ENCODE results near the gene NFIA.

The NFIA gene

GRCh38 chr1:61182049-61182448, 99.7 kb downstream of the NFIA start:
- DNase-seq (ENCODE audit: low read depth, low spot score), result no peak

GRCh38 chr1:61182480-61182879, 100.1 kb downstream of the NFIA start:
- no peak for DNase-seq (ENCODE audit: low read depth, low spot score)

GRCh38 chr1:61183471-61184039, 101.2 kb downstream of the NFIA start:
- no peak for DNase-seq (ENCODE audit: low read depth, low spot score)

DNA sequence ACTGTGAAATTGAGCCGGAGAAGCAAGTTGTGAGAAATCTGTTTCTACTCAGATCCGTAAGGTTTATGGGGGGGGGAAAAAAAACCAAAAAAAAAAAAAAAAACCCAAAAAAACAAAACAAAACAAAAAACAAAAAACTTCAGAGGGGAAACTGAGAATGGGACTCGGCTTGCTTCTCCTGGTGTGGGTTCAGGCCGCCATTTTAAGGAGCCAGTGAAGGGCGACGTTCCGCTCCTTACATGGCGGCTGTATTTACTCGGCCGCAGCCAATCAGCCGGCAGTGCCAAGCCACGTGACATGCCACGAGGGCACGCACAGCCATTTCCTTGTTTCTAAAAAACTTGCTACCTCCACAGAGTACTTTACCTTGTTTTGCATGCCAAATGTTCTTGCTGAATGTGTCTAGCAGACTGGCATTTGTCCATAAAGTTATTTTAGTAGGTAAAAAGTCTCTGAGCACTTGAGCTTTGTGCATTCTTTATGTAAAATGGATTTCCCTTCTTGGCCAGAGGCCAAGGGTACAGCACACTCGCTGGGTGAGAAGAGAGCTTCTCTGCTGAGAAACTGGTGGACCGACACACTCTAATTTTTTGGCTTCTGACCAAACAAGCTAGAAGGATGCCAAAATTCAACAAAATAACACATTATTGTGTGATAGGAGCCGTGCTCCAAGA, 101.8 kb downstream of the NFIA start:
- DNase-seq (ENCODE audit: low read depth, low spot score), result no peak

DNA sequence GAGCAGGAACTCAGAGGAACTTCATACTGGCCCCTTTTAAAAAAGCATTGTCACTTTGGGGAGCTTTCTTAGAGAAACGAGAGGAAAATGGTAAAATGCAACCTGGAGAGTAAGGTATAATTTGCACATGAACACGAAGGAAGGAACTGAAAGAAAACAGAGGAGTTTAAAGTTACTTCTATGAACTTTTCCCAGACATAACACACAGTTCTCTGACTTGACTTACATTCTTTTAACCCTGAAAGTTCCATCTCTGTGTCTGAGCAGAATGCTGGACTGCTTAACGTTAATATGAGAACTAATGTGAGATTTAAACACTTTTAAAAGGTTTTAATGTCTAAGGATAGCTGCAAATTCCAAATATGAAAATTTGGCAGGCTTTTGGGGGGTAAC, 102.3 kb downstream of the NFIA start:
- DNase-seq (ENCODE audit: low read depth, low spot score), result no peak

DNA sequence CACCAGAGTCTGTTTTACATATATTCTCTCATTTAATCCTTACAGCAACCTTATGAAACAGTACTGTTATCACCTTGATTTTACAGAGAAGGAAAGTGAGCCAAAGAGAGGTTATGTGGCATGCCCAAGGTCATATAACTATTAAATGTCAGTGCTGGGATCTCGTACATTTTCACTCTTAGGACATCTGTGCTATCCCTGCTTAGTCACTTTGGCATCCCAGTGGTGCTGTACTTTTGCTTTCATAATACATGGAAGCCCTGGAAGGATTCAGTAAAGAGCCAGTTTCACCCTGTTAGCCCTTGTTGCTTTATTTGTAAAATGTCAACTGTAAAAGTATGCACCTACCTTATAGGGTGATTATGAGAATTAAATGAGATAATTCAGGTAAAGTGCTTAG, 104.4 kb downstream of the NFIA start:
- DNase-seq (ENCODE audit: low read depth, low spot score), result no peak

- DNase-seq (ENCODE audit: low read depth, low spot score), result no peak
Observed at GRCh38 chr1:61187352-61188086, 105.2 kb downstream of the NFIA start.

DNA sequence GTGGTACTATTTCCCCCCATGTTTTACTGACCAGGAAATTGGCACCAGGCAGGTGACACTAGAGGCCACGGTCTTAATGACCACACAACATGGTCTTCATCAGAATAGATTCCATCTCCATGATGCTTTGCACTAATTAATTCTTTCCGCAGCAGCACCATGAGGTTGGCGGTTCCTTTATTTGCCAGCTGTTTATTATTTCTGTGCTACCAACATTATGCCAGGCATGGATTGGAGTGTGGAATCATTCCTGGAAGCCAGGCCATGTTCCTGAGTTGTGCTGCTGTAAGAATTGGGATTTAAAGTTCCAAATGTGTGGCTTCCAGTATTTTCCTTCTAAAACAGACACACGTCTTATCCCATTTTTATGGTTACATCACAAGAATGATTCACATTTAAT, 107.8 kb downstream of the NFIA start:
- no peak for DNase-seq (ENCODE audit: low read depth, low spot score)

DNA sequence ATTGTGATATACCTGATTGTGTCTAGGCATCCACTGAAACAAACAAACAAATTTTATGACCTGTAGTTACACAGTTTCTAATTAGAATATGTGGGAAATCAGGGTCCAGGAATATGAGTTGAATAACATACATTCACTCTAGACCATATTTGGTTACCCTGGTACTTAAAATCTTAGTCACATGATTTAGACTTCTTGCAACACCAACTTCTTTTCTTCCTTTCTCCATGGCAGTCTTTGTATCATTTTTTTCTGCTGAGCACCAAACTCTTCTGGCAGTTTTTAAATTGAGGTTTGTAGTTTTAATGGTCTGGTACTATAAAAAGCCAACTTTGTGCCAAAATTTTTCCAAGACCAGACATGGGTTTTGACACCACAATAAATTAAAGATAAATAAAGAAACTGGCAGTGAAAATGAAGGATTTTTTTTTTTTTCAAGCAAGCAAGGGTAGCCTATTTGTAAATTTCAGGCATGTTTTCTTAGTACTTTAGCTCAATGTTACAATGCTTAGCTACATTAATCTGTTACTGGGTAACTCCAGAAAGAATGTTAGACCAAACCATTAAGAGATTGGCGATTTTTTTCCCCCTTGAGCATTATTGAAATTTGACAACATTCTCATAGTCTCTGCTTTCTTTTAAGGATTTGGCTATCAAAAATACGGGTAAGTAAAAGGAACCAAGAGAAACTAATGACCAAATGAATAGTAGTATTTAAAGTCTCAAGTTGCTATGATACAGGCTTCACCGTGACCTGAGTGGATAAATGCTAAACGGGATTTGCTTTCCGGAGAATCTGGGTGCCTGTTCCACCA, 108.5 kb downstream of the NFIA start:
- no peak for DNase-seq (ENCODE audit: low read depth, low spot score)

DNA sequence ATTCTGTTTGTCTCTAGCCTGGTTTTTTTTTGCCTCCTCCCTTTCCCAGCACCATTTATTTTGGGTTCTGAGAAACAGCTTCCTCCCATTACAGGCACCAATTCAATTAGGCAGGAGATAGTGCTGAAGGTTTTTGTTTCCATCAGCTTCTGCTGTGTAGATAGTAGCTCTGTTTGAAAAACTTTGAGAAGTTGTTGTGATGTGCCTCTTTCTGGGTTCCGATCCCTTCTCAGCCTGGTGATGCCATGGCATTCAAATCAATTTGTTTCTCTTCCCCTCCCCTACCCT, 109.0 kb downstream of the NFIA start:
- no peak for DNase-seq (ENCODE audit: low read depth, low spot score)

DNA sequence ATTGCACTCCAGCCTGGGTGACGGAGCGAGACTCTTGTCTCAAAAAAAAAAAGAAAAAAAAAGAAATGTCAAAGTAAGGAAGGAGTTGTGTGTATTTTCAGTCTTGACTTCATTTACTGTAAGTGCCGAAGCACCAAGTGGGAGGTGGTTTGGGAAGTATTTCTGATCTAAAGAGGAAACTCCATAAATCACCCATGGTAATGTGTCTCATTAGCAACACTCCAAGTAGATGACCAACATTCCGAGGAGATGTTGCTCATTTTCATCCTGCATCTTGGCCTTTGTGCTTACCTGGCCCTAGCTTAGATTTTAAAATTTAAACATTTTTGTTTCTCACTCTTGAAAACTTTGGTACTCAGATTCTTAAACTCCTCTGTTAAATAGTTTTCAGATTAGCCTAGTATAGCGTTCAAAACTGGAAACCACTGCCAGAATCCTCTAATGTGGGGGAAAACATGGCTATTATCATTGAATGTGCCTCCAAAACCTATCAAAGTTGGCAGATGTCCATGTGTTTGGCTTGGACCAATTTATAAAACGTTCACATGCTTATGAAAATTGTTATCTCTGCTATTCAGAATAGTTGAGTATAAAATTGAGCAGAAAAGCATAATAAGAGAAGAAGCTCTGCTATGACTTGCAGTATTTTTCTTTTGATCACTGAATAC, 110.4 kb downstream of the NFIA start:
- DNase-seq (ENCODE audit: low read depth, low spot score), result no peak

DNA sequence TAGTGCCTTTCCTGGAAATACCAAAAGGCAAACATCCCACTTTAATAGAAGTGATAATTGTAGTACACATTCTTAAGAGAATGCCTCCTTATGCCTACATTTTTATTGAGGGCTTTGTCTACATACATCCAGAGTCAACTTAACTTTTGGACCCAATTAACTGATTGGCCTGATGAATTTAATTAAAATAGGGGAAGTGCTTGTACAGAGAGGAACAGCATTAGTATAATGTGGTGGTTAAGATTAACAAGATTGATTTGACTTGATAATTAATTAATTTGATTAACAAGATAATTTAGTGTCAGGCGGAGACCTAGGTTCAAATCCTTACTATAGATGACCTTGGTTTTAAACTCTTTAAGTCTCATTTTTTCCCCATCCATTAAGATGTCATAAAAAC, 111.4 kb downstream of the NFIA start:
- DNase-seq (ENCODE audit: low read depth, low spot score), result no peak

- no peak for DNase-seq (ENCODE audit: low read depth, low spot score)
Observed at GRCh38 chr1:61198554-61198953, 116.2 kb downstream of the NFIA start.

GRCh38 chr1:61201035-61201434, 118.7 kb downstream of the NFIA start:
- DNase-seq (ENCODE audit: low read depth, low spot score), result no peak

- DNase-seq (ENCODE audit: low read depth, low spot score), result no peak
Observed at GRCh38 chr1:61202854-61203598, 120.7 kb downstream of the NFIA start.

DNA sequence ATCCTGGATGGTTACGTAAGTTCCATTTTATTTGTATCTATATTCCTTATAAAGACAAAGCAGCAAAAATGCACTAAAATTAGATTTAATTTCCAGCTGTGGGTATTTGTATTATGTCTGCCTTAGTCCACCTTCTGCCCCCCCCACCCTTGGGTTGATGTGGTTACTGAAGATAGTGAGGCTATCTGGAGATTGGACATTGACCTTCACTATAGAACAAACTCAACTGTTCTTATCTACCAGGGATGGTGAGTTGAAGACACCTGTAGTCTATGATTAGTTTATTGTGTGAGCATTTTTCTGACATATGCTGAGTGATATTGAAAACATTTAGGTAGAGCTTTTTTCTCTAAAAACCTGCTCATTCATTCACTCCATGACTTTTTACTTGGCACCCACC, 122.2 kb downstream of the NFIA start:
- no peak for DNase-seq (ENCODE audit: low read depth, low spot score)

- no peak for DNase-seq (ENCODE audit: low read depth, low spot score)
Observed at GRCh38 chr1:61207416-61207815, 125.1 kb downstream of the NFIA start.

DNA sequence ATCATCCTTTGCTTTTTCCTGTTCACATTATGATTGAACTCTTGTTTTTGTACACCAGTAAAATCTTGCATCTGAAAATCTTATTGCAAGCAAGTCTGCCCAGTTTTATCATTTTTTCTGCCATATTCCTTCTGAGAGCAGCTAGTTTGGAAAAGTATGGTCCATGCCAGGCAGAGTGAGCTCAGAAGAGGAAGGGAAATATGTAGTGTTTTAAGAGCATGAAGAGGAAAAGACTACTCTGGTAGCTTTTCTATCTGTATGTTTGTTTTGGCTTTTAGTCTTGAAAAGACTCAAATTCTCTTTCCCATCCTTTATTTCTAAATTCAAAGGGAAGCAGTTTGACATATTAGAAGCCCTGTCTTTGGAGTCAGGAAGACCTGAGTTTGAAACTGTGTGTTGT, 125.8 kb downstream of the NFIA start:
- DNase-seq (ENCODE audit: low read depth, low spot score), result no peak

DNA sequence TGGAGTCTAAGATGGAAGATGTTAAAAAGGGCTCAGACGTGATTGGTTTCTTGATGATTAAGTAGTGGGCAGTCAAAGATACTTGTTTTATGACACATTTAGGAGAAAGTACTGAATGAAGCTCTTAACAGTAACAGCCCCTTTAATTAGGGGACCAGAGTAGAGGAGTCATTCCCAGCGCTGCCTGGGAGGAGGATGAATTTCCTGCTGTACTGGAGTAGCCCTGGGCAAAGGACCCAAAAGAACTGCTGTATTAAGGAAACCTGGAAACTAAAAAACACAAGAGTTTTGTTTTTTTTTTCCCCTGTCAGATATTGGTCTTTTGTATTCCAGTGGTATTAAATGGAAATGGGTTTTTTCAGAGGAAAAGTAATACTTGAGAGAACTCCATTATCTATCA, 126.5 kb downstream of the NFIA start:
- no peak for DNase-seq (ENCODE audit: low read depth, low spot score)

- no peak for DNase-seq (ENCODE audit: low read depth, low spot score)
Observed at GRCh38 chr1:61210435-61211154, 128.2 kb downstream of the NFIA start.

All from activated CD4-positive, CD25-positive, alpha-beta regulatory T cell treated with anti-CD3 and anti-CD28 coated beads, Interleukin-2, amount 50 U/mL, for 16 hours (primary cell).